Nephron progenitor cell (in vitro differentiated cells): ENCODE results near the gene KRT33B.

Experiments used
- DNase-seq: peaks from one replicate; pipeline ENCODE4 v3.0.0; 2021
- H3K27ac Mint-ChIP-seq: 2 replicates; pipeline ENCODE4 v1.8.0; 2021; ENCODE audit warnings: mild to moderate bottlenecking, moderate library complexity, mixed read lengths
- H3K27me3 Mint-ChIP-seq: 2 replicates; pipeline ENCODE4 v1.8.0; 2021; ENCODE audit warnings: mild to moderate bottlenecking, low read depth, mixed read lengths; ENCODE audit not compliant: poor library complexity
- H3K36me3 Mint-ChIP-seq: 2 replicates; pipeline ENCODE4 v1.8.0; 2021; ENCODE audit warnings: low read depth, mixed read lengths
- H3K4me1 Mint-ChIP-seq: 2 replicates; pipeline ENCODE4 v1.8.0; 2021; ENCODE audit warnings: mixed read lengths
- H3K4me3 Mint-ChIP-seq: 2 replicates; pipeline ENCODE4 v1.8.0; 2021; ENCODE audit warnings: mild to moderate bottlenecking, moderate library complexity, mixed read lengths
- H3K9me3 Mint-ChIP-seq: 2 replicates; pipeline ENCODE4 v1.8.0; 2021; ENCODE audit warnings: mild to moderate bottlenecking, moderate library complexity, mixed read lengths
- TF ChIP-seq, protein P1 (sequence below): fragments of 200-600 bp; sonication (generic); IDR thresholded peaks from 2 replicates; pipeline ENCODE4 v1.5.0; 2021; ENCODE audit warnings: antibody characterized with exemption

Gene KRT33B

DNA sequence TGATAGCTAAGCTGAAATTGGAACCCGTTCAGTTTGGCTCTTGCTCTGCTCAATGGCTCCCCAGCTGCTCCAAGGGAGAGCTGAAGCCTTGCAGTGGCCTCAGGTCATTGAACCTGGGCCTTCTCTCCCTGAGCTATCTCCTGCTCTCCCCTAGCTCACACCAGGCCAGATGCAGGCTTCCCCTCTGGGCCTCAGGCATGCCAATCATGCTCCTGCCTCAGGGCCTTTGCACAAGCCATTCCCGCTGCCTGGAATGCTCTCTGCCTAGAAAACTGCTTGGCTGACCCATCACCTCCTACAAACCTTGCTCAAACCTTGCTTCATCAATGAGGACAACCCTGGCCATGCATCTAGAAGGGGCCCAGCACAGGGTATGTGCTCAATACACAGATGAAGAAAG is 37.4 kb downstream of the KRT33B start:
- Mint-ChIP-seq H3K27ac (no peak overlapping the region), H3K4me3 (no peak overlapping the region), H3K4me1 (peaks cover 8% of the 10 kb centered on the region), H3K36me3 (no peaks in the 10 kb centered on the region), H3K9me3 (no peaks in the 10 kb centered on the region), H3K27me3 (peaks cover 10% of the 10 kb centered on the region)
- DNase-seq: no peak
- TF ChIP-seq, protein P1, sequence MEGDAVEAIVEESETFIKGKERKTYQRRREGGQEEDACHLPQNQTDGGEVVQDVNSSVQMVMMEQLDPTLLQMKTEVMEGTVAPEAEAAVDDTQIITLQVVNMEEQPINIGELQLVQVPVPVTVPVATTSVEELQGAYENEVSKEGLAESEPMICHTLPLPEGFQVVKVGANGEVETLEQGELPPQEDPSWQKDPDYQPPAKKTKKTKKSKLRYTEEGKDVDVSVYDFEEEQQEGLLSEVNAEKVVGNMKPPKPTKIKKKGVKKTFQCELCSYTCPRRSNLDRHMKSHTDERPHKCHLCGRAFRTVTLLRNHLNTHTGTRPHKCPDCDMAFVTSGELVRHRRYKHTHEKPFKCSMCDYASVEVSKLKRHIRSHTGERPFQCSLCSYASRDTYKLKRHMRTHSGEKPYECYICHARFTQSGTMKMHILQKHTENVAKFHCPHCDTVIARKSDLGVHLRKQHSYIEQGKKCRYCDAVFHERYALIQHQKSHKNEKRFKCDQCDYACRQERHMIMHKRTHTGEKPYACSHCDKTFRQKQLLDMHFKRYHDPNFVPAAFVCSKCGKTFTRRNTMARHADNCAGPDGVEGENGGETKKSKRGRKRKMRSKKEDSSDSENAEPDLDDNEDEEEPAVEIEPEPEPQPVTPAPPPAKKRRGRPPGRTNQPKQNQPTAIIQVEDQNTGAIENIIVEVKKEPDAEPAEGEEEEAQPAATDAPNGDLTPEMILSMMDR: no peak

DNA sequence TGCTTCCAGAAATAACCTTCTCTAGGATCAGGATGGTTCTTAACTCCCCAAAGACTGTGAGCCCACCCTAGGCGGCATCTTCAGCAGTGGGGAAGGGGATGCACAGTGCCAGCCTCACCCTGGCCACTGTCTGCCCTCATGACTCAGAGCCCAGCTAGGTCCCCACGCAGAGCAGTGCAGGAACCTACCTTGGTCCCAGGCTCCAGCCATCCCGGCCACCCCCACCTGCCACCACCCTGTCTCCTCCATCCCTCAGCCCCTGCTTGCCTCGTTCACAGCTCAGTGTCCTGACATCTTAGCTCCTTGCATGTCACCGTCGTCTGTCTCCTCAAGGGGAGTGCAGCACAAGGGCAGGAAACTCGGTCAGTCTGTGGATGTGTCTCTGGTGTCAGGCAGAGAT is 38.0 kb downstream of the KRT33B start:
- Mint-ChIP-seq H3K4me1 (peaks cover 8% of the 10 kb centered on the region), H3K27ac (no peak overlapping the region)
- TF ChIP-seq, protein P1: no peak

DNA sequence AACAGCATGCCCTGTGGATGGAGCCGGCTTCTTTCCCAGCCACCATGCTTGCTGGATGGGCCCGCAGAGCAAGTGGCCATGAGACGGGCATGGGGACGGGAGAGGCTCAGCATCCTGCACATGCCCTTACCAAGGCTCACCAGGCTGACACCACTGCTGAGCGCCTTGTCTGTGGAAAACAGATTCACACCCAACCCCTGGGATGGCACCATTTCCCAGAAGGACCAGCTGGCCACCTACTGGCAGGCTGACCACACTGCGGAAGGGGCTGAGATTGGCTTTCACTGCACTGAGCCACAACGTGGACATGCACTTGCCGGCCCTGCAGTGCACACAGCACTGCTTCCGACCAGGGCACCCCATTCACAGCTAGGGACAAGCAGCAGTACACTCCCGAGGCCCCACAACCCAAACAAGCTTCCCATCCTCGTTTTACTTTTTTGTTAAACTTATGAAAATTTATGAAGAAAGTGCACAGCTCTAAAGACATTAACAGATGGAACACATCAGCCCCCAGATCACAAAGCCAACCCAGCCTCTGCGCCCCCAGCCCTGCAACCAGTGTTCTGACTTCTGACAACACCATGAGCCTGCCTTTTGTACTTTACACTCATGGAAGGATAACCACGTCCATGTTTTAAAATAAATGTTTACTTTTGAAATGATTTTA is 40.2 kb downstream of the KRT33B start:
- peak; percentile 61 for DNase-seq
- no peak overlapping the region for H3K27ac Mint-ChIP-seq
- H3K9me3 Mint-ChIP-seq: no peaks in the 10 kb centered on the region
- TF ChIP-seq, protein P1: peak; percentile 72
- H3K27me3 Mint-ChIP-seq: peaks cover 13% of the 10 kb centered on the region
- H3K4me1 Mint-ChIP-seq: peaks cover 8% of the 10 kb centered on the region
- H3K4me3 Mint-ChIP-seq: no peak overlapping the region
- H3K36me3 Mint-ChIP-seq: no peaks in the 10 kb centered on the region

More for the DNA sequence above, 38.0 kb downstream of the KRT33B start:
- Mint-ChIP-seq H3K36me3 (no peaks in the 10 kb centered on the region), H3K27me3 (peaks cover 10% of the 10 kb centered on the region), H3K9me3 (no peaks in the 10 kb centered on the region), H3K4me3 (no peak overlapping the region)
- no peak for DNase-seq

DNA sequence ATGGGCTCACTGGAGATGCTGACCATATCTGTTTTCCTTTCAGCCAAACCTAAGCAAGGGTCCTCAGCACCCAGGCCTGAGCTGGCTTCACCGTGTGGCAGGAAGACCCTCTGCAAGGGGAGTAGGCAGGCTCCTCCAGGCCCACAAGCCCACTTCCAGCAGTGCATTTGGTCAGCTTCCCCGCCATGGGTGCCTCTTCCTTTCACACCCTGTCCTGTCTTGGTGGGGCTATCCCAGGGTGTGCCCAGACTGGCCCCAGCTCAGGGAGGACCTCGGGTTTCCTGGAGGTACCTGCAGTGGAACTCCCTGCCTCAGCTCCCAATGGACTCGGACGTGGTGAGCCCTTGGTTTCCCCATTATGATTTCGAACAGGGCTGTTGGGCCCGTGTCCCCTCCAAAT is 41.4 kb downstream of the KRT33B start:
- peaks cover 1% of the 10 kb centered on the region for H3K4me1 Mint-ChIP-seq
- no peak for DNase-seq
- TF ChIP-seq, protein P1: no peak
- H3K4me3 Mint-ChIP-seq: no peak overlapping the region
- H3K36me3 Mint-ChIP-seq: no peaks in the 10 kb centered on the region
- H3K9me3 Mint-ChIP-seq: no peaks in the 10 kb centered on the region
- peaks cover 11% of the 10 kb centered on the region for H3K27me3 Mint-ChIP-seq
- H3K27ac Mint-ChIP-seq: no peak overlapping the region

DNA sequence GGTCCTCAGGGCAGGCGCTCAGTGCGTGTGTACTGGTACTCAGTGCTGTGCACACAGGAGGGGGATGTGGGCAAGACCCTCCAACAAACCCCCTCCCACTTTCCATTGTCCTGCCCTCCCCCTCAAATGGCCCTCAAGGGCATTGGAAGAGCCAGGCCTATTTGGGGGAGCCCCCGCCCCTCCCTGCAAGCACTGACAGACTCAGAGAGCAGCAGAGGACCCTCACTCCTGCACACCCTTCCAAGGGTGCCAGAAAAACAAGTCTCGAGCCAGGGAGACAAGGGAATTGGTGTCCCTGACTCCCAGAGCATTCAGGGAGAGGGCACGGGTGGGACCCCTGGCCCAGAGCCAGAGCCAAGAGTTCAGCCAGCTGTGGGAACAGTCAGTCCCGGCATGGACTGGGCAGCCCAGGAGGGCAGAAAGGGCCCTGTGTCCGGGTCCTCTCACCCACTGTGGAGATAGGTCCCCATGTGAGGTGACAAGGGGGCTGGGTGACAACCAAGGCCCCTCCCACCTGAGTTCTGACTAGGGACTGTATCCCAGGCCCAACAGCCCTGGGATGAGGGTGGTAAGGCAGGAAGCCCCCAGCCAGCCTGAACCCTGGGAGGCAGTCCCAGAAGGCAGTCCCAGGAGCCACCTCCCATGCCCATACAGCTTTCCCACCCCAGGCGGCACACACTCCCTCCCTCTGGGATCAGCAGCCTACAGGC is 42.0 kb downstream of the KRT33B start:
- H3K27ac Mint-ChIP-seq: no peak overlapping the region
- DNase-seq: no peak
- no peaks in the 10 kb centered on the region for H3K36me3 Mint-ChIP-seq
- no peaks in the 10 kb centered on the region for H3K9me3 Mint-ChIP-seq
- TF ChIP-seq, protein P1: no peak
- H3K27me3 Mint-ChIP-seq: peaks cover 11% of the 10 kb centered on the region
- no peak overlapping the region for H3K4me3 Mint-ChIP-seq
- H3K4me1 Mint-ChIP-seq: peaks cover 7% of the 10 kb centered on the region
